HCT116 (cell line): ENCODE data around the gene HNRNPDL. TPM values are rescaled to one million over a fixed set of nuclear protein-coding genes. Genes with fewer than 3 reads are reported as not detected.

Experiments
- ATAC-seq: fragments of 200-7000 bp; cut with Tn5 transposase; 2 replicates; pipeline ENCODE4 v1.9.1; 2020; ENCODE audit warnings: mild to moderate bottlenecking, moderate library complexity
- BruUV-seq: library from RNA; stranded (reverse); fragments of 400-500 nt; replicated peaks from 2 replicates; lab custom pipeline; 2021; lab: Mats Ljungman, UMichigan
- CTCF ChIA-PET: fragments of 300-600 bp; sonication (Branson Sonifier 250); formaldehyde crosslinking; loops from one replicate; lab custom pipeline; 2021; ENCODE audit warnings: antibody characterized with exemption; lab: Charles Lee
- POLR2A ChIA-PET: fragments of 300-600, 350-600 bp; sonication (Branson Sonifier 250); formaldehyde crosslinking; loops from one replicate; lab custom pipeline; 2021; ENCODE audit warnings: antibody characterized with exemption; lab: Charles Lee
- RAD21 ChIA-PET, 2 experiments: fragments of 300-600 bp; sonication (Branson Sonifier 250); formaldehyde crosslinking; loops; one replicate each; lab custom pipeline; 2023; ENCODE audit warnings: low total read pairs in 2 of 2; ENCODE audit not compliant: uncharacterized antibody in 2 of 2, unreplicated experiment in 2 of 2, low non-redundant PET in 1 of 2; lab: Charles Lee
- DNase-seq: peaks from one replicate; pipeline ENCODE4 v3.0.0-alpha.2; 2010; ENCODE audit warnings: low read depth, low spot score
- H2AFZ ChIP-seq: fragments of 200-600 bp; shearing (Covaris generic), sonication (generic); 2 replicates; pipeline ENCODE4 v1.6.1; 2017; ENCODE audit warnings: low read depth, mixed run types, mixed read lengths, antibody characterized with exemption, low read length; ENCODE audit not compliant: poor library complexity, severe bottlenecking
- H3K27ac ChIP-seq: 2 replicates; pipeline ENCODE4 v1.5.1; 2012; ENCODE audit warnings: low read depth, low read length
- H3K27me3 ChIP-seq: fragments of 200-600 bp; sonication (generic); 2 replicates; pipeline ENCODE4 v1.6.1; 2016; ENCODE audit warnings: mixed run types, low read length, mixed read lengths; ENCODE audit not compliant: insufficient read depth
- H3K36me3 ChIP-seq, 2 experiments: fragments of 200-500 bp in 1 of 2; fragments of 200-600 bp in 1 of 2; sonication (Bioruptor generic) in 1 of 2; sonication (generic) in 1 of 2; 2 replicates each; pipeline versions ENCODE4 v1.5.1 to v1.6.1; 2014 to 2016; ENCODE audit warnings: low read length in 2 of 2, inconsistent platforms in 1 of 2, mixed read lengths in 1 of 2, mixed run types in 1 of 2; ENCODE audit not compliant: insufficient read depth in 2 of 2, control insufficient read depth in 1 of 2
- H3K4me1 ChIP-seq, 2 experiments: fragments of 200-600 bp in 1 of 2; sonication (generic) in 1 of 2; 2 replicates each; pipeline versions ENCODE4 v1.5.1 to v1.6.1; 2012 to 2017; ENCODE audit warnings: low read length in 2 of 2, inconsistent platforms in 1 of 2, mild to moderate bottlenecking in 1 of 2, mixed read lengths in 1 of 2, mixed run types in 1 of 2, moderate library complexity in 1 of 2; ENCODE audit not compliant: insufficient read depth in 2 of 2, control insufficient read depth in 1 of 2
- H3K4me2 ChIP-seq: fragments of 200-600 bp; sonication (generic); 2 replicates; pipeline ENCODE4 v1.6.1; 2017; ENCODE audit warnings: mixed run types, low read length, mixed read lengths
- H3K4me3 ChIP-seq, 2 experiments: fragments of 200-600 bp in 1 of 2; sonication (generic) in 1 of 2; replicated peaks in 1 of 2; 2 replicates each; pipeline ENCODE4 v1.5.1; 2011 to 2016; ENCODE audit warnings: low read length in 2 of 2, control low read depth in 1 of 2, low read depth in 1 of 2, mild to moderate bottlenecking in 1 of 2, mixed read lengths in 1 of 2, mixed run types in 1 of 2
- H3K79me2 ChIP-seq: fragments of 200-600 bp; sonication (generic); 2 replicates; pipeline ENCODE4 v1.6.1; 2017; ENCODE audit warnings: mild to moderate bottlenecking, mixed run types, low read length, moderate library complexity, mixed read lengths; ENCODE audit not compliant: insufficient read depth
- H3K9ac ChIP-seq: fragments of 200-600 bp; sonication (generic); 2 replicates; pipeline ENCODE4 v1.6.1; 2016; ENCODE audit warnings: low read length, mixed read lengths
- H3K9me2 ChIP-seq: fragments of 200-600 bp; sonication (generic), shearing (Covaris generic); 2 replicates; pipeline ENCODE4 v1.6.1; 2017; ENCODE audit warnings: mixed run types, mild to moderate bottlenecking, moderate library complexity; ENCODE audit not compliant: insufficient read depth
- H3K9me3 ChIP-seq, 2 experiments: fragments of 200-500 bp in 1 of 2; fragments of 200-600 bp in 1 of 2; sonication (Bioruptor generic) in 1 of 2; sonication (generic) in 1 of 2; 2 replicates each; pipeline ENCODE4 v1.6.1; 2014 to 2017; ENCODE audit warnings: low read length in 2 of 2, mixed read lengths in 2 of 2, inconsistent platforms in 1 of 2, low read depth in 1 of 2, mild to moderate bottlenecking in 1 of 2, mixed run types in 1 of 2, moderate library complexity in 1 of 2; ENCODE audit not compliant: control insufficient read depth in 1 of 2, insufficient read depth in 1 of 2
- H4K20me1 ChIP-seq: fragments of 200-600 bp; sonication (generic), shearing (Covaris generic); 2 replicates; pipeline ENCODE4 v1.6.1; 2017; ENCODE audit warnings: mixed run types, mild to moderate bottlenecking, moderate library complexity; ENCODE audit not compliant: insufficient read depth
- CBX3 ChIP-seq: IDR thresholded peaks from 2 replicates; pipeline ENCODE4 v1.6.1; 2012; ENCODE audit warnings: low read depth
- ELF1 ChIP-seq: IDR thresholded peaks from 2 replicates; pipeline ENCODE4 v1.6.1; 2012; ENCODE audit warnings: low read depth, borderline replicate concordance
- FOSL1 ChIP-seq: IDR thresholded peaks from 2 replicates; pipeline ENCODE4 v1.6.1; 2012; ENCODE audit warnings: low read depth
- MAX ChIP-seq: IDR thresholded peaks from 2 replicates; pipeline ENCODE4 v1.6.1; 2012
- RAD21 ChIP-seq: IDR thresholded peaks from 2 replicates; pipeline ENCODE4 v1.6.1; 2012; ENCODE audit warnings: low read depth, mild to moderate bottlenecking
- SP1 ChIP-seq: IDR thresholded peaks from 2 replicates; pipeline ENCODE4 v1.6.1; 2012; ENCODE audit warnings: low read depth
- TCF7L2 ChIP-seq: IDR thresholded peaks from 2 replicates; pipeline ENCODE4 v1.7.0; 2011; ENCODE audit warnings: borderline replicate concordance, inconsistent platforms; ENCODE audit not compliant: insufficient read depth, insufficient read length; ENCODE audit errors: extremely low read depth
- YY1 ChIP-seq: IDR thresholded peaks from 2 replicates; pipeline ENCODE4 v1.6.1; 2011; ENCODE audit warnings: low read length, low read depth, moderate library complexity, mild to moderate bottlenecking; ENCODE audit not compliant: insufficient replicate concordance; ENCODE audit errors: extremely low read depth
- ZFX ChIP-seq: fragments of 450-650 bp; IDR thresholded peaks from 2 replicates; pipeline ENCODE4 v1.6.1; 2017
- ZNF274 ChIP-seq: fragments of 200-500 bp; sonication (Bioruptor generic); IDR thresholded peaks from 2 replicates; pipeline ENCODE4 v1.6.1; 2014; ENCODE audit warnings: mild to moderate bottlenecking, low read depth, low read length, inconsistent platforms
- intact Hi-C: fragments of 100-400 bp; cut with micrococcal nuclease; formaldehyde crosslinking; loops from 2 replicates; pipeline ENCODE4 v1.10.0; 2022
- total RNA-seq: library from RNA; stranded (reverse); gene quantifications from one replicate; pipeline ENCODE4 v1.2.1, GENCODE V29; 2021; ENCODE audit not compliant: unreplicated experiment
- TF ChIP-seq, protein P1 (sequence below): IDR thresholded peaks from 2 replicates; pipeline ENCODE4 v1.6.1; 2011; ENCODE audit warnings: mild to moderate bottlenecking, low read length, moderate library complexity; ENCODE audit not compliant: insufficient replicate concordance; ENCODE audit errors: extremely low read depth

Gene HNRNPDL
- total RNA-seq, 1 experiment from 2014 or later, result 206 TPM

DNA sequence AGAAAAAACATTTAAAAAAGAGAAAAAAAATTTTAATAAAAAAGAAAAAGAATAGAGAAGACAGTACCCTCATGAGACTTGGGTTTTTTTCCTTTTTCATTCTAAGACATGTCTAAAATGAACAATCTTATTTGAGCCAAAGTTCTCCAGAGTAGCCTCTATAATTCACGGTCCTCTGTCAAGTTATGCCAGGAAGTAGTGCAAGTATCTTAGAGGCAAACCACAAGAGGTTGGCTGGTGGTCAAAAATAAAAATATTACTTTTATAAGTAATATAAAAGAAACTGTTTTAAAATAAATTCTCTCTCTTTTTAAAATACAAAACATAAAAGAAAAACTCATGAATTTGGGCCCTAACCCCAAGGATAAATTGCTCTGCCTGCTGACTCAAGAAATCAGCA is 26.5 kb downstream of the HNRNPDL start:
- ATAC-seq, result no peak
- BruUV-seq, result no TSS peak

More for the DNA sequence above, 26.5 kb downstream of the HNRNPDL start:
- no peaks in the 10 kb centered on the region for H3K9me3 ChIP-seq
- no peak for DNase-seq
- no peak overlapping the region for H3K9ac ChIP-seq
- no peaks in the 10 kb centered on the region for H3K9me2 ChIP-seq
- CTCF ChIA-PET, result no interaction called here
- no peak overlapping the region for H3K27ac ChIP-seq
- POLR2A ChIA-PET, result no interaction called here
- RAD21 ChIA-PET, result no interaction called here
- H3K4me1 ChIP-seq, result no peaks in the 10 kb centered on the region
- no peaks in the 10 kb centered on the region for H3K27me3 ChIP-seq
- no peaks in the 10 kb centered on the region for H3K79me2 ChIP-seq
- no peak overlapping the region for H3K4me2 ChIP-seq
- no peaks in the 10 kb centered on the region for H3K36me3 ChIP-seq
- intact Hi-C loops, result no loop called here
- no peak overlapping the region for H3K4me3 ChIP-seq
- TF ChIP-seq ZNF274, result no peak
- TF ChIP-seq ZFX, result no peak
- no peak for TF ChIP-seq SP1
- TF ChIP-seq TCF7L2, result no peak
- TF ChIP-seq CBX3, result no peak
- no peak for TF ChIP-seq MAX
- no peak for TF ChIP-seq ELF1
- TF ChIP-seq, protein P1, sequence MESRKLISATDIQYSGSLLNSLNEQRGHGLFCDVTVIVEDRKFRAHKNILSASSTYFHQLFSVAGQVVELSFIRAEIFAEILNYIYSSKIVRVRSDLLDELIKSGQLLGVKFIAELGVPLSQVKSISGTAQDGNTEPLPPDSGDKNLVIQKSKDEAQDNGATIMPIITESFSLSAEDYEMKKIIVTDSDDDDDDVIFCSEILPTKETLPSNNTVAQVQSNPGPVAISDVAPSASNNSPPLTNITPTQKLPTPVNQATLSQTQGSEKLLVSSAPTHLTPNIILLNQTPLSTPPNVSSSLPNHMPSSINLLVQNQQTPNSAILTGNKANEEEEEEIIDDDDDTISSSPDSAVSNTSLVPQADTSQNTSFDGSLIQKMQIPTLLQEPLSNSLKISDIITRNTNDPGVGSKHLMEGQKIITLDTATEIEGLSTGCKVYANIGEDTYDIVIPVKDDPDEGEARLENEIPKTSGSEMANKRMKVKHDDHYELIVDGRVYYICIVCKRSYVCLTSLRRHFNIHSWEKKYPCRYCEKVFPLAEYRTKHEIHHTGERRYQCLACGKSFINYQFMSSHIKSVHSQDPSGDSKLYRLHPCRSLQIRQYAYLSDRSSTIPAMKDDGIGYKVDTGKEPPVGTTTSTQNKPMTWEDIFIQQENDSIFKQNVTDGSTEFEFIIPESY, result no peak
- no peak for TF ChIP-seq FOSL1
- TF ChIP-seq YY1, result no peak
- TF ChIP-seq RAD21, result no peak
- H4K20me1 ChIP-seq, result no peaks in the 10 kb centered on the region
- no peak overlapping the region for H2AFZ ChIP-seq
